Prostate gland (tissue), 2 donors: ENCODE measurements around the gene LIME1. TPM values are rescaled to one million over a fixed set of nuclear protein-coding genes. Genes with fewer than 3 reads are reported as not detected.

Experiments used
- DNase-seq: peaks from one replicate; pipeline ENCODE4 v3.0.0-alpha.2; 2019; ENCODE audit warnings: low spot score
- H3K27ac ChIP-seq, 2 donors: fragments of 200-600 bp; sonication (generic); 2 replicates each; pipeline ENCODE4 v1.5.1; 2017 to 2019
- H3K27me3 ChIP-seq: fragments of 200-600 bp; sonication (generic); replicated peaks from 2 replicates; pipeline ENCODE4 v1.5.1; 2019; ENCODE audit not compliant: insufficient read depth
- H3K36me3 ChIP-seq, 2 donors: fragments of 200-600 bp; sonication (generic); 1 replicate in 1 of 2; 2 replicates in 1 of 2; pipeline versions ENCODE4 v1.5.1 to v1.8.1; 2017 to 2019
- H3K4me1 ChIP-seq: fragments of 200-600 bp; sonication (generic); replicated peaks from 2 replicates; pipeline ENCODE4 v1.5.1; 2019
- H3K4me3 ChIP-seq, 2 donors: fragments of 200-600 bp; sonication (generic); 2 replicates each; pipeline ENCODE4 v1.5.1; 2017 to 2019
- H3K9me3 ChIP-seq: fragments of 200-600 bp; sonication (generic); 2 replicates; pipeline ENCODE4 v1.5.1; 2017
- CTCF ChIP-seq, 4 experiments: fragments of 200-600 bp in 2 of 4; fragments of 450-650 bp in 2 of 4; sonication (generic) in 2 of 4; IDR thresholded peaks; 1 replicate in 3 of 4; 2 replicates in 1 of 4; pipeline ENCODE4 v1.5.1; 2016 to 2019; ENCODE audit warnings: antibody characterized with exemption in 4 of 4, mild to moderate bottlenecking in 2 of 4, moderate library complexity in 2 of 4
- POLR2A ChIP-seq: fragments of 450-650 bp; IDR thresholded peaks from one replicate; pipeline ENCODE4 v1.6.1; 2016; ENCODE audit warnings: antibody characterized with exemption, mild to moderate bottlenecking
- POLR2AphosphoS5 ChIP-seq: sonication (generic); formaldehyde crosslinking; IDR thresholded peaks from one replicate; pipeline ENCODE4 v1.6.1; 2017; ENCODE audit warnings: antibody characterized with exemption
- WGBS: methylation state at CpG from one replicate; pipeline ENCODE4 v1.1.5; 2018; 5-methylcytosine and 5-hydroxymethylcytosine counted together
- intact Hi-C: fragments of 100-400 bp; cut with DNase I; formaldehyde crosslinking; loops from one replicate; pipeline ENCODE4 v1.14.2; 2022
- total RNA-seq, 2 donors: library from RNA; depleted of rRNA; stranded (reverse); fragments of >200 nt; gene quantifications; one replicate each; pipeline ENCODE4 v1.1.0, GENCODE V29; 2016

Gene LIME1
- total RNA-seq, 2 donors from 2014 or later, result 35.0 to 44.4 TPM

- TF ChIP-seq POLR2AphosphoS5 (no peak), POLR2A (no peak), CTCF (IDR thresholded peaks at IDR 0.05) (no peak)
- no peak for DNase-seq
- no peaks in the 10 kb centered on the region for H3K27me3 ChIP-seq
- 72% methylated on average over 19 of the region's 19 CpGs for WGBS
- no peaks in the 10 kb centered on the region for H3K9me3 ChIP-seq
- no peak overlapping the region for H3K4me3 ChIP-seq
- no peaks in the 10 kb centered on the region for H3K4me1 ChIP-seq
- no peak overlapping the region for H3K27ac ChIP-seq
- intact Hi-C loops, result loop anchor here (10.0 kb wide), 1 partner anchor 197 kb away; the partner anchor contains the start of gene SAMD10
- no peaks in the 10 kb centered on the region for H3K36me3 ChIP-seq
Observed at GRCh38 chr20:63778034-63778752, 41.7 kb downstream of the LIME1 start.

GRCh38 chr20:63778857-63779256 is 42.4 kb downstream of the LIME1 start:
- no peaks in the 10 kb centered on the region for H3K9me3 ChIP-seq
- TF ChIP-seq POLR2AphosphoS5 (no peak), POLR2A (no peak), CTCF (IDR thresholded peaks at IDR 0.05) (no peak)
- no peak overlapping the region for H3K4me3 ChIP-seq
- no peak overlapping the region for H3K27ac ChIP-seq
- no peak for DNase-seq
- no peaks in the 10 kb centered on the region for H3K36me3 ChIP-seq
- intact Hi-C loops, result loop anchor here (10.0 kb wide), 1 partner anchor 196 kb away; the partner anchor contains the start of gene SAMD10
- no peaks in the 10 kb centered on the region for H3K27me3 ChIP-seq
- 91% methylated on average over 9 of the region's 9 CpGs for WGBS
- H3K4me1 ChIP-seq, result no peaks in the 10 kb centered on the region

DNA sequence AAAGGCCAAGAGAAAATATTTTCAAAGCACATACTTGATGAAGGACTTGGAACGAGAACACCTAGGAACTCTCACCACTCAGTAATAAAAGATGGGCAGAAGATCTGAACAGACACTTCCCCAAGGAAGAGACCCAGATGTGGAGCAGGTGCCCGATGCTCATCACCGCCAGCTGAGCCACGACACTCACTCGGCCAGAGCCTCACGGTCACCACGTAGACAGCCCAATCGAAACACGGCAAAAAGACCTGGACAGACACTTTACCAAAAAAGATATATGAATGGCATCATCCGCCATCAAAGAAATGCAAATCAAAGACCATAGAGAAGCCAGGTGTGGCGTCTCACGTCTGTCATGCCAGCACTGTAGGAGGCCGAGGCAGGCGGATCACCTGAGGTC is 44.7 kb downstream of the LIME1 start:
- no peaks in the 10 kb centered on the region for H3K4me1 ChIP-seq
- no peak for DNase-seq
- intact Hi-C loops, result no loop called here
- 92% methylated on average over 14 of the region's 14 CpGs for WGBS
- no peak overlapping the region for H3K4me3 ChIP-seq
- TF ChIP-seq CTCF (IDR thresholded peaks at IDR 0.05) (no peak), POLR2AphosphoS5 (no peak), POLR2A (no peak)
- no peaks in the 10 kb centered on the region for H3K27me3 ChIP-seq
- H3K27ac ChIP-seq, result no peak overlapping the region
- H3K9me3 ChIP-seq, result no peaks in the 10 kb centered on the region
- no peaks in the 10 kb centered on the region for H3K36me3 ChIP-seq

DNA sequence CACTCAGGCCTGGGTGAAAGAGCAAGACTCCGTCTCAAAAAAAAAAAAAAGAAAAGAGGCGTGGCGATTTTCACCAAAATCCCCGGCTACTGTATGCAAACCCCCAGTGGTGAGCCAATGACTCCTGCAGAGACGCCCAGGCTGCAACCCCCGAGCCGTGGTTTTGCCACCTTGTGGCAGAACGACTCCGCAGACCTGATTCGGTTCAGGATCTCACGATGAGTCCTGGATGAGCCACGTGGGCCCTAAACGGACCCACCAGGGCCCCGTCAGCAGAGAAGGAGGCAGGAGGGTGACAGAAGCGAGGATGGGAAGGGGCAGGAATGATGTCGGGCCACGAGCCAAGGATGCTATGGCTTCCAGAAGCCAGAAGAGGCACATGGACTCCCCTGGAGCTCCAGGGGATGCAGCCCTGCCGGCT is 45.6 kb downstream of the LIME1 start:
- H3K27ac ChIP-seq, result no peak overlapping the region
- no peaks in the 10 kb centered on the region for H3K27me3 ChIP-seq
- H3K4me1 ChIP-seq, result no peaks in the 10 kb centered on the region
- H3K4me3 ChIP-seq, result no peak overlapping the region
- intact Hi-C loops, result no loop called here
- H3K9me3 ChIP-seq, result no peaks in the 10 kb centered on the region
- TF ChIP-seq POLR2AphosphoS5, result no peak
- no peak for TF ChIP-seq POLR2A
- TF ChIP-seq CTCF (IDR thresholded peaks at IDR 0.05), result no peak
- WGBS, result 74% methylated on average over 17 of the region's 18 CpGs
- H3K36me3 ChIP-seq, result no peaks in the 10 kb centered on the region
- no peak for DNase-seq

DNA sequence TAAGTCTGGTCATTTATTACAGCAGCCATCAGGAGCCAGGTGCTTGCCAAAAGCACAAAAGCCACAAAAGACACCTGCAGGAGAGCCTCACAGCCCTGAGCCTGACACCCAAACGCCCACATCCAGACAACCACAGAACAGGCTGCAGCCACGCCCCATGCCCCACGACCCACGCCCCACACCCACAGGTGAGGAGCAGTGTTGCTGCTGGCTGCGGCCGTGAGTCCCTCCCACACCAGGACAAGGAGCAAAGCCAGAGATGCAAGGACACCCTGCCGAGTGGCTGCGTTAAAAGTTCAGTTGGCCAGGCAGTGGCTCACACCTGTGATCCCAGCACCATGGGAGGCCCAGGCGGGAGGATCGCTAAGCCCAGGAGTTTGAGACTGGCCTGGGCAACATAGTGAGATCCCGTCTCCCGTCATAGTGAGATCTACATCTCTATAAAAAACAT is 46.1 kb downstream of the LIME1 start:
- WGBS, result 85% methylated on average over 12 of the region's 12 CpGs
- no peaks in the 10 kb centered on the region for H3K27me3 ChIP-seq
- intact Hi-C loops, result no loop called here
- no peak for TF ChIP-seq POLR2AphosphoS5
- TF ChIP-seq POLR2A, result no peak
- no peak for TF ChIP-seq CTCF (IDR thresholded peaks at IDR 0.05)
- DNase-seq, result no peak
- no peak overlapping the region for H3K27ac ChIP-seq
- H3K4me1 ChIP-seq, result no peaks in the 10 kb centered on the region
- no peak overlapping the region for H3K4me3 ChIP-seq
- no peaks in the 10 kb centered on the region for H3K9me3 ChIP-seq
- no peaks in the 10 kb centered on the region for H3K36me3 ChIP-seq
